ENCODE data around the gene FAM227B. TPM values are rescaled to one million over a fixed set of nuclear protein-coding genes. Genes with fewer than 3 reads are reported as not detected.
"Not testable (repeated sequence)": the region's sequence is repeated elsewhere in the genome, so short reads cannot be mapped to it uniquely, and the experiment has no call there.

Gene FAM227B
- polyA plus RNA-seq (2011; rRNA removed) (5.0 and 8.4 TPM in 2 replicates), polyA minus RNA-seq (2011; rRNA and poly(A)+ RNA removed) (3.7 and 4.1 TPM in 2 replicates)

- H3K4me3 ChIP-seq (ENCODE audit: low read depth, low read length) = peak within 1 kb of the TSS; percentile 87
- H3K36me3 ChIP-seq (ENCODE audit: control insufficient read depth, insufficient read depth, low read length) = peaks cover 4% of the 10 kb centered on the region
- CTCF ChIA-PET = interaction anchor here (0.6 to 1.3 kb wide), 5 partner anchors 19 to 382 kb away, joined by 3 to 4 read pairs (median 3); no protein-coding TSS in a partner anchor
- peak; percentile 77 for DNase-seq (ENCODE audit: low read depth)
- H3K27me3 ChIP-seq (ENCODE audit: control insufficient read depth, insufficient read depth, low read length) = no peaks in the 10 kb centered on the region
- no peak for TF ChIP-seq CTCF (IDR thresholded peaks at IDR 0.05; ENCODE audit: insufficient read depth, low read depth, low read length)
- POLR2A ChIA-PET = interaction anchor here (0.6 to 1.1 kb wide), 6 partner anchors 235 to 387 kb away, joined by 3 to 4 read pairs (median 3); no protein-coding TSS in a partner anchor
These were observed at the start of gene FAM227B, which contains the start of gene DTWD1 for GRCh38 chr15:49620658-49621368. FAM227B (minus strand) TSS chr15:49620818; CDS start chr15:49615171, 5,647 bp downstream. DTWD1 (plus strand) TSS chr15:49621048; CDS start chr15:49625168, 4,120 bp downstream.

- CTCF ChIA-PET = no interaction called here
- TF ChIP-seq CTCF (IDR thresholded peaks at IDR 0.05; ENCODE audit: insufficient read depth, low read depth, low read length) = no peak
- POLR2A ChIA-PET = no interaction called here
- Histone ChIP-seq H3K4me3 (ENCODE audit: low read depth, low read length) (no peak overlapping the region), H3K27me3 (ENCODE audit: control insufficient read depth, insufficient read depth, low read length) (no peaks in the 10 kb centered on the region), H3K36me3 (ENCODE audit: control insufficient read depth, insufficient read depth, low read length) (no peaks in the 10 kb centered on the region; the same call in 1 of the 2 replicates)
- no peak for DNase-seq (ENCODE audit: low read depth)
These were observed 48.7 kb upstream of the FAM227B start for GRCh38 chr15:49669288-49669687.

GRCh38 chr15:49666486-49666885, 45.9 kb upstream of the FAM227B start:
- H3K4me3 ChIP-seq (ENCODE audit: low read depth, low read length); DNase-seq (ENCODE audit: low read depth); CTCF ChIA-PET; POLR2A ChIA-PET; H3K27me3 ChIP-seq (ENCODE audit: control insufficient read depth, insufficient read depth, low read length); H3K36me3 ChIP-seq (ENCODE audit: control insufficient read depth, insufficient read depth, low read length): not testable (repeated sequence)

- DNase-seq (ENCODE audit: low read depth) = no peak
- H3K4me3 ChIP-seq (ENCODE audit: low read depth, low read length) = no peak overlapping the region
- no peak for TF ChIP-seq CTCF (IDR thresholded peaks at IDR 0.05; ENCODE audit: insufficient read depth, low read depth, low read length)
- POLR2A ChIA-PET = no interaction called here
- no peaks in the 10 kb centered on the region; the same call in 1 of the 2 replicates for H3K36me3 ChIP-seq (ENCODE audit: control insufficient read depth, insufficient read depth, low read length)
- CTCF ChIA-PET = interaction anchor here (1.0 kb wide), 1 partner anchor 10 kb away, joined by 3 read pairs; no protein-coding TSS in a partner anchor
- no peaks in the 10 kb centered on the region for H3K27me3 ChIP-seq (ENCODE audit: control insufficient read depth, insufficient read depth, low read length)
These were observed 44.1 kb upstream of the FAM227B start for GRCh38 chr15:49664716-49665115.

GRCh38 chr15:49656734-49657133, 36.1 kb upstream of the FAM227B start:
- Histone ChIP-seq H3K36me3 (ENCODE audit: control insufficient read depth, insufficient read depth, low read length) (no peaks in the 10 kb centered on the region), H3K27me3 (ENCODE audit: control insufficient read depth, insufficient read depth, low read length) (no peaks in the 10 kb centered on the region), H3K4me3 (ENCODE audit: low read depth, low read length) (no peak overlapping the region)
- ChIA-PET CTCF (no interaction called here), POLR2A (no interaction called here)
- DNase-seq (ENCODE audit: low read depth) = no peak
- TF ChIP-seq CTCF (IDR thresholded peaks at IDR 0.05; ENCODE audit: insufficient read depth, low read depth, low read length) = no peak

Measured in BJ (cell line).